Measurements from ENCODE around the gene STK32B.

Gene STK32B

DNA sequence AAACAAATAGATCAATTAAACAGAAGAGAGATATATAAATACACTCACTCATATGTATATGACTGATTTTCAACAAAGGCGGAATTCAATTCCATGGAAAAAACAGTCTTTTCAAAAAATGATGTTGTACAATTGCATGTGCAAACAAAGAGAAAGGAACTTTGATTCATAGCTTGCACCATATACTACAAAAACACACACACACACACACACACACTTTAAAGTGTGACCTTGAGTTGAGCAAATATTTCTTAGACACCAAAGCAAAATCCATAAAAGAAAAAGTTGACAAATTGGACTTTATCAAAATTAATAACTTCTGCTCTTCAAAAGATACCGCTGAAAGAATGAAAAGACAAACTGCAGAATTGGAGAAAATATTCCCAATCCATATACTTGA, 488.3 kb downstream of the STK32B start:
- no peak overlapping the region for H3K4me3 ChIP-seq (ENCODE audit: low read depth, low read length)
- no peak for DNase-seq (ENCODE audit: low read depth)
- in situ Hi-C loops (cut with HindIII; ENCODE audit: low sequenced_read_pairs), result no loop called here
- TF ChIP-seq, protein P1, sequence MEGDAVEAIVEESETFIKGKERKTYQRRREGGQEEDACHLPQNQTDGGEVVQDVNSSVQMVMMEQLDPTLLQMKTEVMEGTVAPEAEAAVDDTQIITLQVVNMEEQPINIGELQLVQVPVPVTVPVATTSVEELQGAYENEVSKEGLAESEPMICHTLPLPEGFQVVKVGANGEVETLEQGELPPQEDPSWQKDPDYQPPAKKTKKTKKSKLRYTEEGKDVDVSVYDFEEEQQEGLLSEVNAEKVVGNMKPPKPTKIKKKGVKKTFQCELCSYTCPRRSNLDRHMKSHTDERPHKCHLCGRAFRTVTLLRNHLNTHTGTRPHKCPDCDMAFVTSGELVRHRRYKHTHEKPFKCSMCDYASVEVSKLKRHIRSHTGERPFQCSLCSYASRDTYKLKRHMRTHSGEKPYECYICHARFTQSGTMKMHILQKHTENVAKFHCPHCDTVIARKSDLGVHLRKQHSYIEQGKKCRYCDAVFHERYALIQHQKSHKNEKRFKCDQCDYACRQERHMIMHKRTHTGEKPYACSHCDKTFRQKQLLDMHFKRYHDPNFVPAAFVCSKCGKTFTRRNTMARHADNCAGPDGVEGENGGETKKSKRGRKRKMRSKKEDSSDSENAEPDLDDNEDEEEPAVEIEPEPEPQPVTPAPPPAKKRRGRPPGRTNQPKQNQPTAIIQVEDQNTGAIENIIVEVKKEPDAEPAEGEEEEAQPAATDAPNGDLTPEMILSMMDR (IDR thresholded peaks at IDR 0.05; ENCODE audit: low read depth, low read length, missing control alignments), result no peak

DNA sequence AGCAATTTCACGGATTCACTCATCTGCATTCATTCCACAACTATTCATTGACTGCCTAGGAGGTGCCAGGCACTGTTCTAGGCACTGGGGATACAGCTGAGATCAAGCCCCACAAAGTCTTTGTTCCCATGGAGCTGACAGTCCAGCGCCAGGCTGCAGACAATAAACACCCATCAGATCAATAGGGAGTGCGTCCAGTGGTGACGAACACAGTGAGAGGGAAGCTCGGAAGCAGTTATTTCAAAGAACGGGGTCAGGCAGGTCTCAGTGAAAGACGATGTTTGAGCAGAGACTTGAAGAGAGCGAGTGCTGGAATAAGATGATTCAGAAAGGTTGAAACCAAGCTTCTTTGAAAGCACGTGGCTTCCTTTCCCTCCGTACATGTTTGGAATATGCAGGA, 489.9 kb downstream of the STK32B start:
- in situ Hi-C loops (cut with HindIII; ENCODE audit: low sequenced_read_pairs), result no loop called here
- DNase-seq (ENCODE audit: low read depth), result no peak
- no peak overlapping the region for H3K4me3 ChIP-seq (ENCODE audit: low read depth, low read length)
- TF ChIP-seq, protein P1 (IDR thresholded peaks at IDR 0.05; ENCODE audit: low read depth, low read length, missing control alignments), result no peak

DNA sequence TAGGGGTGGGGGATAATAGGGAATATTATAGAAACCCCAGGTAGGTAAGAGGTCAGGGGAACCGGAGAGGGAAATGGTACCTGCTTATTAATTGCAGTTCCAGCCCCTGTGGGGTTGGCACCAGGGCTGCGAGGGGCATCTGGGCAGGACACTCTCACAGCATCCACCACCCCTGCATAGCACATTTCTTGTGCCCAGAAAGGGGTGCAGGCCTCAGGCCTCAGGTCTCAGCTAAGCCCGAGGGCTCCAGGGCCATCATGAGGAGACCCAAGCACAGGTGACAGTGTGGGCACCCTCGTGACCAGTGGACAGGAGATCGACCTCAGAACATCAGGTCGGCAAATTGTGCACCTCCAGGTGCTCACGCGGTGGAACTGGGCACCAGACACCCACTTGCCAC, 492.4 kb downstream of the STK32B start:
- TF ChIP-seq, protein P1 (IDR thresholded peaks at IDR 0.05; ENCODE audit: low read depth, low read length, missing control alignments), result no peak
- no peak overlapping the region for H3K4me3 ChIP-seq (ENCODE audit: low read depth, low read length)
- in situ Hi-C loops (cut with HindIII; ENCODE audit: low sequenced_read_pairs), result no loop called here
- no peak for DNase-seq (ENCODE audit: low read depth)

DNA sequence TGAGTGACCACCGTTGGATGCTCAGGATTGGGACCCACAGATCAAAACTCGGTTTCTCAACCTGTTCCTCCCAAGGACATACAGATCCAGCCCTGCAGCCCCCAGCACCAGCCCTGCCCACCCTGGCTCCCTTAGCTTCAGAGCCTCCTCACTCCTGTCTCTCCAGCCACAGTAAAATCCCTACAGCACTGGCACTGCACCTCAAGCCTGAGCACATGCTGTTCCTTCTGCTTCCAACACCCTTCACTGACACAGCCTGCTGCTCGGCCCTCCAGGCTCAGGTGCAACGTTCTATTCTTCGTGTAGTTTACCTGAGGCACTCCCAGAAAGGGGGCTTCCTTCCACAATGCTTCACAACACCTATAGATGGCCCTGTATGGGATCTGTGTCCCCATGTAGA, 493.5 kb downstream of the STK32B start:
- no peak overlapping the region for H3K4me3 ChIP-seq (ENCODE audit: low read depth, low read length)
- DNase-seq (ENCODE audit: low read depth), result no peak
- TF ChIP-seq, protein P1 (IDR thresholded peaks at IDR 0.05; ENCODE audit: low read depth, low read length, missing control alignments), result no peak
- in situ Hi-C loops (cut with HindIII; ENCODE audit: low sequenced_read_pairs), result no loop called here

DNA sequence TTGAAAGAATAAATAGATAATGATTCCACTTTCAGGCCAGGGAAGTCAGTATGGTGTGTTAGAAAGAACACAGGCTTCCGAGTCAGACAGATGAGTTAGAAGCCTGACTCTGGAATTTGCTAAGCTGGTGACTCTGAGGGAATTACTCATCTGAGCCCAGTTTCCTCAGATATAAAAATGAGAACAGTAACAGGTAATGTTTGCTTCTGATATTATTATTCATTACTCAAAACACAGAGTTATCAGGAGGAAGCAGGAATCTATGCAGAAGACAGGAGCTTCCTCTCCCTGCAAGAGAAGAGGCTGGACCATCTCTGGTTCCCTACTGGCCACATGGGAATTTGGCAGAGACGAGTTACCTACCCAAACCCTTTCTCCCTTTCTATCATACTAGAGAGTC, 494.0 kb downstream of the STK32B start:
- in situ Hi-C loops (cut with HindIII; ENCODE audit: low sequenced_read_pairs), result no loop called here
- no peak for DNase-seq (ENCODE audit: low read depth)
- H3K4me3 ChIP-seq (ENCODE audit: low read depth, low read length), result no peak overlapping the region
- TF ChIP-seq, protein P1 (IDR thresholded peaks at IDR 0.05; ENCODE audit: low read depth, low read length, missing control alignments), result no peak

DNA sequence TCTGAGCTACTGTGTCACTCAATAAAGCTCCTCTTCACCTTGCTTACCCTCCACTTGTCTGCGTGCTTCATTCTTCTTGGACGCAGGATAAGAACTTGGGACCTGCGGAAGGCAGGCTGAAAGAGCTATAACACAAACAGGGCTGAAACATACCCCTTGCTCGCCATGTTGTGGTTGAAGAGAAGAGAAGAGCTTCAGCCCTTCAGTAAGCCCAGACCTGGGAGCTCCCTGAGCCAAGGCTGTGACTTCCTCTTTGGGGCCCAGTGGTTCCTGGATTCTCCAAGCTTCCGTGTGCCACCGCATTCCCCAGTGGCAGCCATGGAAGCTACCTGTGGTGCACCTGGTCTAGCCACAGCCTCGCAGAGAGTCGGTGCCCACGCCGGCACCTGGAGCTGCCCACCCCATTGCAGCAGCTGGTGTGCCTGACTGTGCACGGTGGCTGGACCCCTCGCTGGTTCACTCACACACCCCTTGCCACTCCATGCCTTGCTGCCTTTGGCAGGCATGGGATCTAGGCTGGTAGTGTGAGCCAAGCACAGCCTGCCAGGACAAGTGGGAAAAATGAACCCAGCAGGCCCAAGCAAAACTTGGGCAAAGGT, 496.5 kb downstream of the STK32B start:
- TF ChIP-seq, protein P1 (IDR thresholded peaks at IDR 0.05; ENCODE audit: low read depth, low read length, missing control alignments), result no peak
- no peak for DNase-seq (ENCODE audit: low read depth)
- no peak overlapping the region for H3K4me3 ChIP-seq (ENCODE audit: low read depth, low read length)
- in situ Hi-C loops (cut with HindIII; ENCODE audit: low sequenced_read_pairs), result no loop called here

Data from astrocyte of the cerebellum (primary cell).